Body of pancreas (tissue), 4 donors: ENCODE measurements around the gene ATXN7L2. TPM values are rescaled to one million over a fixed set of nuclear protein-coding genes. Genes with fewer than 3 reads are reported as not detected.
A peak's percentile ranks its signal among the peaks of the same experiment; 100 is the strongest.

Experiments used
- ATAC-seq: fragments of 150-250 bp; one replicate; pipeline ENCODE4 v1.9.1; 2016
- DNase-seq, 4 donors: peaks; one replicate each; pipeline ENCODE4 v3.0.0-alpha.2; 2019
- H3K27ac ChIP-seq, 4 donors: fragments of 200-600 bp; sonication (generic); 1 replicate in 3 of 4; 2 replicates in 1 of 4; pipeline versions ENCODE4 v1.5.1 to v1.6.1; 2016 to 2019; ENCODE audit warnings: mild to moderate bottlenecking in 1 of 4, mixed read lengths in 1 of 4, moderate library complexity in 1 of 4
- H3K27me3 ChIP-seq, 2 donors: fragments of 200-600 bp; sonication (generic); one replicate each; pipeline ENCODE4 v1.6.0; 2016; ENCODE audit warnings: mild to moderate bottlenecking in 1 of 2
- H3K36me3 ChIP-seq, 2 donors: fragments of 200-600 bp; sonication (generic); replicated peaks in 1 of 2; 2 replicates each; pipeline ENCODE4 v1.5.1; 2016; ENCODE audit warnings: low read depth in 2 of 2; ENCODE audit not compliant: insufficient read depth in 1 of 2
- H3K4me1 ChIP-seq: fragments of 200-600 bp; sonication (generic); one replicate; pipeline ENCODE4 v1.6.0; 2016
- H3K4me3 ChIP-seq, 2 donors: fragments of 200-600 bp; sonication (generic); 1 replicate in 1 of 2; 2 replicates in 1 of 2; pipeline ENCODE4 v1.5.1; 2016 to 2019
- H3K9me3 ChIP-seq, 3 donors: fragments of 200-600 bp; sonication (generic); 1 replicate in 2 of 3; 2 replicates in 1 of 3; pipeline ENCODE4 v1.5.1; 2016
- POLR2A ChIP-seq, 3 donors: fragments of 450-650 bp; IDR thresholded peaks; one replicate each; pipeline ENCODE4 v1.6.1; 2016; ENCODE audit warnings: antibody characterized with exemption in 3 of 3, mild to moderate bottlenecking in 2 of 3
- WGBS, 2 donors: methylation state at CpG; one replicate each; pipeline ENCODE4 v1.1.5; 2017; 5-methylcytosine and 5-hydroxymethylcytosine counted together
- intact Hi-C: fragments of 100-400 bp; cut with DNase I; formaldehyde crosslinking; loops from one replicate; pipeline ENCODE4 v1.15.1; 2023
- total RNA-seq, 2 donors: library from RNA; depleted of rRNA; stranded (reverse); fragments of >200 nt; gene quantifications; one replicate each; pipeline ENCODE4 v1.1.0, GENCODE V29; 2016
- TF ChIP-seq, protein P1 (sequence below), 7 experiments: fragments of 450-650 bp in 4 of 7; fragments of 200-600 bp in 3 of 7; sonication (generic) in 3 of 7; IDR thresholded peaks; one replicate each; pipeline ENCODE4 v1.5.1; 2016 to 2019; ENCODE audit warnings: antibody characterized with exemption in 7 of 7

The ATXN7L2 gene
- total RNA-seq, 2 donors from 2014 or later = 2.6 to 5.9 TPM

GRCh38 chr1:109479311-109479710 is 4.4 kb upstream of the ATXN7L2 start:
- TF ChIP-seq POLR2A (IDR thresholded peaks at IDR 0.05) = no peak
- TF ChIP-seq, protein P1, sequence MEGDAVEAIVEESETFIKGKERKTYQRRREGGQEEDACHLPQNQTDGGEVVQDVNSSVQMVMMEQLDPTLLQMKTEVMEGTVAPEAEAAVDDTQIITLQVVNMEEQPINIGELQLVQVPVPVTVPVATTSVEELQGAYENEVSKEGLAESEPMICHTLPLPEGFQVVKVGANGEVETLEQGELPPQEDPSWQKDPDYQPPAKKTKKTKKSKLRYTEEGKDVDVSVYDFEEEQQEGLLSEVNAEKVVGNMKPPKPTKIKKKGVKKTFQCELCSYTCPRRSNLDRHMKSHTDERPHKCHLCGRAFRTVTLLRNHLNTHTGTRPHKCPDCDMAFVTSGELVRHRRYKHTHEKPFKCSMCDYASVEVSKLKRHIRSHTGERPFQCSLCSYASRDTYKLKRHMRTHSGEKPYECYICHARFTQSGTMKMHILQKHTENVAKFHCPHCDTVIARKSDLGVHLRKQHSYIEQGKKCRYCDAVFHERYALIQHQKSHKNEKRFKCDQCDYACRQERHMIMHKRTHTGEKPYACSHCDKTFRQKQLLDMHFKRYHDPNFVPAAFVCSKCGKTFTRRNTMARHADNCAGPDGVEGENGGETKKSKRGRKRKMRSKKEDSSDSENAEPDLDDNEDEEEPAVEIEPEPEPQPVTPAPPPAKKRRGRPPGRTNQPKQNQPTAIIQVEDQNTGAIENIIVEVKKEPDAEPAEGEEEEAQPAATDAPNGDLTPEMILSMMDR (IDR thresholded peaks at IDR 0.05) = no peak
- H3K4me1 ChIP-seq = peaks cover 8% of the 10 kb centered on the region
- H3K27me3 ChIP-seq = no peaks in the 10 kb centered on the region
- no peaks in the 10 kb centered on the region for H3K36me3 ChIP-seq
- intact Hi-C loops = no loop called here
- no peaks in the 10 kb centered on the region for H3K9me3 ChIP-seq
- WGBS, 2 donors = 77 to 85% methylated on average over 5 of the region's 5 CpGs
- no peak for ATAC-seq
- H3K4me3 ChIP-seq = no peak overlapping the region
- H3K27ac ChIP-seq = no peak overlapping the region
- no peak for DNase-seq

DNA sequence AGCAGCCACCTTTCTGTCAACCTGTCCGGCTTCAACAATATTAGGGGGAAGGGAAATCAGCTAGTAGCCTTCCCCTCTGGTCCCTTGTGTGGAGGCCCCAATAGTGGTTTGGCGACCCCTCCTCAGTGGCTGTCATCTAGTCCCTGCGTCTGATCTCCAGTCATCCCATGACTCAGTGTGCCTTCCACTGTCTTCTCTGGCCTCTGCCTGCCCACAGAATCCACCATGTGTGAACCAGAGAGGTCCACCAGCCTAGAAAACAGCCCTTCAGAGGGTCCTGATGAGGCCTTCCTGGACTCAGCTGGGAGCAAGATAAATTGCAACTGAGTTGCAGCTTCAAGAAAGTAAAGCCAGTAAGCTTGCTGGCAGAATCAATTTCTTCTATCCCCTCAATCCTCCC is 3.8 kb upstream of the ATXN7L2 start:
- Histone ChIP-seq H3K27me3 (no peaks in the 10 kb centered on the region), H3K9me3 (no peaks in the 10 kb centered on the region), H3K4me3 (no peak overlapping the region), H3K27ac (no peak overlapping the region), H3K4me1 (peaks cover 14% of the 10 kb centered on the region), H3K36me3 (no peaks in the 10 kb centered on the region)
- ATAC-seq (no peak), DNase-seq (no peak)
- 87 to 94% methylated on average over 3 of the region's 3 CpGs for WGBS, 2 donors
- intact Hi-C loops = no loop called here
- TF ChIP-seq POLR2A (IDR thresholded peaks at IDR 0.05) = no peak
- TF ChIP-seq, protein P1 (IDR thresholded peaks at IDR 0.05) = no peak

- DNase-seq (no peak), ATAC-seq (no peak)
- Histone ChIP-seq H3K36me3 (no peaks in the 10 kb centered on the region), H3K4me1 (peaks cover 15% of the 10 kb centered on the region), H3K9me3 (no peaks in the 10 kb centered on the region), H3K27me3 (no peaks in the 10 kb centered on the region), H3K27ac (no peak overlapping the region), H3K4me3 (no peak overlapping the region)
- intact Hi-C loops = no loop called here
- TF ChIP-seq, protein P1 (IDR thresholded peaks at IDR 0.05) = no peak
- no peak for TF ChIP-seq POLR2A (IDR thresholded peaks at IDR 0.05)
- 82 to 89% methylated on average over 2 of the region's 2 CpGs for WGBS, 2 donors
These were observed 2.1 kb upstream of the ATXN7L2 start for GRCh38 chr1:109481646-109482045.

GRCh38 chr1:109482242-109482641 is 1.5 kb upstream of the ATXN7L2 start:
- Histone ChIP-seq H3K36me3 (no peaks in the 10 kb centered on the region), H3K27me3 (no peaks in the 10 kb centered on the region), H3K27ac (no peak overlapping the region), H3K4me1 (peaks cover 15% of the 10 kb centered on the region), H3K4me3 (no peak overlapping the region), H3K9me3 (no peaks in the 10 kb centered on the region)
- ATAC-seq (no peak), DNase-seq (no peak)
- intact Hi-C loops = no loop called here
- TF ChIP-seq POLR2A (IDR thresholded peaks at IDR 0.05) = no peak
- TF ChIP-seq, protein P1 (IDR thresholded peaks at IDR 0.05) = no peak

DNA sequence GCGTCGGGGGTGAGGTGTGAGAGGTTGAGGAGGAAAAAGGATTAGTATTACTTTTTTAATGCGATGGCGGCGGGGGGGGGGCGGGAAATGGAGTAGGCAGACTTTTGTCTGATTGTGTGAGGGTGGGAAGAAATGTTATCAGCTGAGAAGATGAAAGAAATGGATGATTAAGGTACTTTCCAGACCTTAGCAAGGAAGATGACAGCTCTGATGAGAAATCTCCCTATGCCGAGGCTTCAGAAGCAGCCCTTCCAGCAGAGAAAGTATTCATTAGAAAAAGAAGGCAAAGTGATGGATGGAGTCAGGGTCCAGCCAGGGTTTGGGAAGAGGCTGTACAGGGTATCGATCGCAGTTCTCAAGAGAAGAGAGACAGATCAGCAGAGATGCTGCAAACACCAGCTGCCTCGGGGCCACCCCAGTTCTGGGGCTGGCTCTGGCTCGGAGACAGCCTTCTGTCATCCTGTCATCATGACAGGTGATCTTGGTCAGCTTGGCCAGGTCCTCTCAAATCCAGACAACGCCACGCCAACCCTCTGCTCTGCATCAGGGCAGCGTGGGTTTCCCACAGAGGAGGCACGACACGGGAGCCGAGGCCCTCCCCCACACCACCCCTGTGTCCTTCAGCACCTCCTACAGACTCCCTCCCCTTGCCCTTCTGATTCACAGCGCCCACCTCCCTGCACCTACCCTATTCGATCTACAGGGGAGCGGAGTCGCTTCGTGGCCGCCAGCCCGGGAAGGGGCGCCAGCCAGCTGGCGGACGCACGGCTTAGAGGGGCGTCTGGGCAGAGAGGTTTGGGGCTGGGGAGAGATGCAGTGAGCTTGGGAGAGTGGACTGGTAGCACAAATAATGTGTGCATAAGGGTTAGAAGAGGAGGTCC is 674 bp upstream of the ATXN7L2 start:
- H3K9me3 ChIP-seq = no peaks in the 10 kb centered on the region
- peak overlapping the region in 1 of 2 donors; percentile 20 for H3K4me3 ChIP-seq
- intact Hi-C loops = no loop called here
- H3K4me1 ChIP-seq = peaks cover 15% of the 10 kb centered on the region
- TF ChIP-seq, protein P1 (IDR thresholded peaks at IDR 0.05) = no peak
- no peak for TF ChIP-seq POLR2A (IDR thresholded peaks at IDR 0.05)
- ATAC-seq (no peak), DNase-seq (peak; percentile 21 to 46 (median 29))
- 9 to 19% methylated on average over 28 of the region's 29 CpGs for WGBS, 2 donors
- H3K27me3 ChIP-seq = no peaks in the 10 kb centered on the region
- peak overlapping the region in 1 of 4 donors; percentile 85 for H3K27ac ChIP-seq
- no peaks in the 10 kb centered on the region for H3K36me3 ChIP-seq
